Activated effector memory CD4-positive, alpha-beta T cell treated with anti-CD3 and anti-CD28 coated beads, Interleukin-2, amount 50 U/mL, for 16 hours (primary cell): ENCODE results near the gene STAT5A.
"Not testable (repeated sequence)": the region's sequence is repeated elsewhere in the genome, so short reads cannot be mapped to it uniquely, and the experiment has no call there.

Experiments
- DNase-seq: peaks from one replicate; pipeline ENCODE4 v3.0.0-alpha.2; 2020

Gene STAT5A

DNA sequence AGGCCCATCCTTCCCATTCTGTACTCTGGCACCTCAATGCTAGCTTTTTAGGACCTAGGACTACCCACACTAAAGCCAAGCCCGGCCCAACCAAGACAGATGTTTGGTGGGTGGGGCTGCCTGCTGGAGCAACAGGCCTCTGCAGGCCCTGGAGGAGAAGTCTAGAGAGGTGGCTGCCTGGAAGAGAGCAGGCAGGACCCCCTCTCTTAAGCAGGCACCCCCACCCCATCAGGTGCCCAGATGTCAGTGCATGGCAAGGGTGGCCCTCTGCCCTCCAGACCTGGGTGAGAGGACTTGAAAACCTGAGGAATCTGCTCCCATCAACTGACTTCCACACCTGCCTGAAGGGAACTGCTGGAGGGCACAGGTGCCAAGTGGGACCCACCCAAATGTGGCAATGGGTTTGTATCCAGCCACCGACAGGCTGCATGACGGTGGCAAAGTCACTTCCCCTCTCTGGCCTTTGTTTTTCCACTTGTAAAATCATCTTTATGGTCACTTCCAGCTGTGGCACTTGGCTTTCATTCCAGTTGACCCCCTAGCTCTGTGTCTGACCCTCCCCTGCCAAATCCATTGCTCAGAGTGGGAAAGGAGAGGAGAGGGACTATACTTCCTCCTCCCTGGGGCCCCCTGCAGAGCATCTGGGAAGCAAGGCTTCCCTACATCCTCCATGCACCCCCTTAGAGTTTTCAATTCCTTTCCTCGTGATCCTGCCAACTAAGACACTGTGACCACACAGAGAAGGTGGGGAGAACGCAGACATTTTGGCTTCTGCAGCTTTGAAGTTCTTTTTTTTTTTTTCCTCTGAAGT lies 1.7 kb upstream of the STAT5A start:
- peak; percentile 62 for DNase-seq

DNA sequence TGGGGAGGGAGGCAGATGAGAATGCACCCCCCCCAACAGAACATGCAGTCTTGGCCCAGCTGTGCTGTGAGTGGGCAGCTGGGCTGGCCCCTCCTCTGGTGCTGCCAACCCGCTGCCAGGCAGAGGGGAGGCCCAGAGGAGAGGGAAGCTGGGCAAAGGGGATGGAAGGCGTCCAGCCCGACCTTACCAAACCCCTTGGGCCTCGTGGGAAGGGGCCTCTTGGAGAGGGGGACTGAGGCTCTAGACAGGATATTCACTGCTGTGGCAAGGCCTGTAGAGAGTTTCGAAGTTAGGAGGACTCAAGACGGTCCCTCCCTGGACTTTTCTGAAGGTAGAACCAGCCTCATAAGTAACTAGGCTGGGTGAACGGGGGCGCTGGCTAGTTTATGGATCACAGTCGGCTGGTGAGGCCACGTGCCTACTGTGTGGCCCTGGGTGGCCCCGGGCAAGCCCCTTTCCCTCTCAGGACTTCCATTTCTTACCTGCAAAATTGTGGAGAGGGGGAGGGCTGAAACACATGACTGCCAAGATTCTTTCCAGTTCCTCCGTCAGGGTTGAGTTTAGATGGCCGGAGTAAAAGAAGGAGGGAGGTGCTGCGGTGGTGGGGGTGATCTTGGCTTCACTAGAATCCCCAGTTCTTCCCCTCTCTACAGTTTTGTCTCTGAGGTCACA lies 857 bp upstream of the STAT5A start:
- DNase-seq = peak; percentile 80

DNA sequence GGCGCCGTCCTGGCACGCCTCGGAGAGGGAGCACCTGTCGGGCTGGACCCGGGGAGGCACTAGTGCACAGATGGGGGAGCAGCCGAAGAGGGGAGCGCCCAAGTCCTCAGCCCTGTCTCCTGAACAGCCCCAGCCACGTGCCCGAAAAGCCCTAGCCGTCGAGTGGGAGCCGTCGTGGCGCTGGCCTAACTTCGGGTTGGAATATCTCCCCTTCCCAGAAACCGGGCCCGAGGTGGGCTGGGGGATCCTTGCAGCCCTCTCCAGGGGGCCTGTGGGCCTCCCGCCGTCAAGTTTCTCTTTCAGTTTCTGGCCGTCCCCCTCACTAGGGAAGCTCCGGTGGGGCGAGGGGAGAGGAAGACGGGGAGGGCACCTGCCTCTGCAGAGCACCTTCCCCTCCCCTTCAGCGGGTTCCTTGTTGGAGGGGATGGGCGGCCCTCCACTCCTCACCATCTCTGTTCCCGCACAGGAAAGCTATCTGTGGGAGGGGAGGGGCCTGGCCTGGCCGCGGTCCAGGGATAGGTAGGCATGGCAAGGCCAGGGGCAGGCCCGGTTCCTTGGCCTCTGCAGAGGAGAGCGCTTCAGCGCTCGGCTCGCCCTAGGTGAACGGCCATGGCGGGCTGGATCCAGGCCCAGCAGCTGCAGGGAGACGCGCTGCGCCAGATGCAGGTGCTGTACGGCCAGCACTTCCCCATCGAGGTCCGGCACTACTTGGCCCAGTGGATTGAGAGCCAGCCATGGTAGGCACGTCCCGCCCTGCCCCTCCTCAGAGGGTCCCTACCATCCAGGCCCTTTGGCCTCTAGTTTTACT lies 709 bp downstream of the STAT5A start:
- DNase-seq = peak; percentile 86

DNA sequence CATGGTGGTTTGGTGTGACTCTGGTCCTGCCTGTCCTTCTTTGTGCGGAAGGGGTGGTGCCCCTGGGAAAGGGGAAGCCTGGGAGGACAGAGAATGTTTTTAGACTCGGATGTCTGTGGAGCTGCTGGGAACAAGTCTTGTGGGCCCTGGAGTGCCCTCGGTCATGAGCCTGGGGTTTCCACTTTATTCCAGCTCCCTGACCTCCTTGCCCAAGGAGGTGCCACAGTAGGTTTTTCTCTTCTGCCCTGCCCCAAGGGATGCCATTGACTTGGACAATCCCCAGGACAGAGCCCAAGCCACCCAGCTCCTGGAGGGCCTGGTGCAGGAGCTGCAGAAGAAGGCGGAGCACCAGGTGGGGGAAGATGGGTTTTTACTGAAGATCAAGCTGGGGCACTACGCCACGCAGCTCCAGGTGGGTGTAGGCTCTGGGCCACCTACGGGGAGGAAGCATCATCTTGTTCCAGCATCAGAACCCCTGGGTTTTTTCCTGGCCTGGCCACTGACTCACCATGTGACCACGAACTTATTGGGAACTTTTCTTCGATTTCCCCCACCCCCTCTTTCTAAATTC lies 1.4 kb downstream of the STAT5A start:
- DNase-seq = peak; percentile 88

DNA sequence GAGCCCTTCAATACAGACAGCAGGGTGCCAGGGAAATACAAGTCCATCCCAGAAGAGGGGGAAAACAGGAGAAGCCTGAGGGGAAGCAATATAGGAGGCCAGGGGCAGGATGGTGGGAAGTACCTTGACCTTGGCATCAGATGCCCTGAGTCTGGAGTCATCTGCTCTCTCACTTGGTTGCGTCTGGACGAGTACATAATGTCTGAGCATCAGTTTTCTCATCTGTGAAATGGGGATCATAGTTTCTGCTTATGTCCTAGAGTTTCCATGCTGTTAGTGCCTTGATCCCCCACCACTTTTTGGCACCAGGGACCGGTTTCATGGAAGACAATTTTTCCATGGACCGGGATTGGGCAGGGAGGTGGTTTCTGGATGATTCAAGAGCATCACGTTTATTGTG lies 2.3 kb downstream of the STAT5A start:
- DNase-seq = peak; percentile 38

DNA sequence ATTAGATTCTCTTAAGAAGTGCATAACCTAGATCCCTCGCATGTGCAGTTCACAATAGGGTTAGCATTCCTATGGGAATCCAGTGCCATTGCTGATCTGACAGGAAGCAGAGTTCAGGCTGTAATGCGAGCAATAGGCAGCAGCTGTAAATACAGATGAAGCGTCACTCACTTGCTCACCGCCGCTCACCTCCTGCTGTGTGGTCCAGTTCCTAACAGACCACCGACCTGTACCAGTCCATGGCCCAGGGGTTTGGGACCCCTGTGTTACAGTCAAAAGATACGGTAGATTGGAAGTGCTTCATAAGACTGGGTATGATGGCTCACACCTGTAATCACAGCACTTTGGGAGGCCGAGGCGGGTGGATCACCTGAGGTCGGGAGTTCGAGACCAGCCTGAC lies 2.8 kb downstream of the STAT5A start:
- no peak for DNase-seq

DNA sequence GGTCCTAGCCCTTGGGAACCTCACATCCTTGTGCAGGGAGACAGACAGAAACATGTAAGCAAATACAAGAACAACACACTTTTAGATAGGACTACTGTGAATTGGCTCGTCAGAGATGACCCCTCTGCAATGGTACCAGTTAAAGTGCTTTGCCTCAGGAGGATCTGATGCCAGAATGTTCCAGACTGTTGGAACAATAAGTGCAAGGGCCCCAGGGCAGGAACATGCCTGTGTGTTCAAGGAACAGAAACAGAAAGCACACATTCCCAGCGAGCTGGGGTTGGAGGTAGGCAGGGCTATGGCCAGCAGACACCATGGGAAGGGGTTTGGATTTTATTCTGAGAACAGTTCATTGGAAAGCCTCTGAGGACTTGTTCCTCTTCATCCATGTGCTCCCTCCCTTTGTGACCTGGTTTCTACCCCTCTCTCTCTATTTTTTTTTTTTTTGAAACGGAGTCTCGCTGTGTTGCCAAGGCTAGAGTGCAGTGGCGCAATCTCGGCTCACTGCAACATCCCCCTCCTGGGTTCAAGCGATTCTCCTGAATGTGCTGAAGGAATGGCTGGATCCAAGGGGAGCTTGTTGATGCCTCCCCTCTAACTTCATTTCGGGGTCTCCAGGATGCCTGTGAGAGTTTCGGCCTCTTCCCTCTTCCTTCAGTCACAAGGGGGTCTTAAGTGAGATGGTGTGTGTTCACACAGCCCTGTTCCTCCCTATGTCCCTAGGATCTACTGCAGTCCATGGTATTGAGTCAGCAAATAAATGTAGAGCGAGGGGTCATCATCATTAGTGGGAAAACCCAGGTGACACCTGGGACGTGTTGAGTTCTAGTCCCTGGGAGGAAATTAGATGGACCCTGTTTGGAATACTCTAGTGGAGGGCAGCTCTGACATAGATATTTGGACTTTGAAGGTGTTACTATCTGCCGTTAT lies 6.4 kb downstream of the STAT5A start:
- no peak for DNase-seq

DNA sequence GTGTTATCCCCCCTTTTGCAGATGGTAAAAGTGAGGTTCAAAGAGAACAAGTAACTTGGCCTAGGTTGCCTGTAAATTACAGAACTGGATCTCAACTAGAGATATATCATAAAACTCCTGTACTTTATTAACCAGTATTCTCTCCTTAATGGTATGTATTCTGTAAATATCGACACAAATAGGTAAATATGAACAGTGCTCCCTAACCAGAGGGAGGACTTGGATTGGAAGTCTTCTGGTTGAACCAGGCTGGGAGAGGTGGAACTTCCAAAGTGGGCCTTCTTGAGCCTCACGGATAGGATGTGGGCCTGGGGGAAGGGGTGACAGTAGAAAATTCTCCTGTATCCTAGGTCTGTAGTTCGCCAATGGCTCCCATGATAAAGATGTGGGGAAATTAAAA lies 7.7 kb downstream of the STAT5A start:
- no peak for DNase-seq

DNA sequence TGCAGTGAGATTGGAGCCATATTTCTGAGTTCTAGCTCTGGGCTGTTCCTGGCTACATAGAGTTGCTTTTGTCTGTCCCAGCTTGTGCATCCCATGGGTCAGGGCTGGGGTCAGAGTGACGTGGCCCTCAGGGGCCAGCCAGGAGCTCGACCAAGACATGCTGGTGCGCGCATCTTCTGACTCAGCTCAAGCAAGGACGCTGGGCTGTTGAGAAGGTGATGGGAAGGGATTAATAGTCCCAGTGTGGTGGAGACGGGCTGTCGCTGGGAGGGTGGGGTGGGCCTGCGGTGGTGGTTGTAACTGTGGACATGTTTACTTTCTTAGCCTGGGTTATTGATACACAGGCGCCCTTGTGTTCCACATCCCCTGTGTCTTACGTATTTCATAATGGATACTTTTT lies 9.5 kb downstream of the STAT5A start:
- not testable (repeated sequence) for DNase-seq

DNA sequence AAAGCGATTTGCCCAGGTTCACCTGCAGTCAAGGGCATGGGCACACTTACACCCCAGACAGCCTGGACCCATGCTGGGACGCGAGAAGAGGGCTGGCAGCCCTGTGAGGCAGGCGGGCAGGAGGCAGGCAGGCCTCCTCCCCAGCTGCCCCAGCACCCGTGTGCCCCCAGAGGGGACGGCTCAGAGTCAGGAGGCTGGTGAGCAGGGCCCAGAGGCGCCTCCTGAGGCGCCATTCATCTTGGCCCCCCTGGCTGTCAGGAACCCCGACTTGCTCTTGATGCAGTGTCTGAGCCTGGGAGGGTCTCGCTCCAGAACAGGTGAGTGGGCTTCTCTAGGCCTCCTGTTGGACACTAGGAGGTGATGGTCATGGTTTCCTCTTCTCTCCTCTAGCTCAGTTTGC lies 11.1 kb downstream of the STAT5A start:
- DNase-seq = not testable (repeated sequence)

DNA sequence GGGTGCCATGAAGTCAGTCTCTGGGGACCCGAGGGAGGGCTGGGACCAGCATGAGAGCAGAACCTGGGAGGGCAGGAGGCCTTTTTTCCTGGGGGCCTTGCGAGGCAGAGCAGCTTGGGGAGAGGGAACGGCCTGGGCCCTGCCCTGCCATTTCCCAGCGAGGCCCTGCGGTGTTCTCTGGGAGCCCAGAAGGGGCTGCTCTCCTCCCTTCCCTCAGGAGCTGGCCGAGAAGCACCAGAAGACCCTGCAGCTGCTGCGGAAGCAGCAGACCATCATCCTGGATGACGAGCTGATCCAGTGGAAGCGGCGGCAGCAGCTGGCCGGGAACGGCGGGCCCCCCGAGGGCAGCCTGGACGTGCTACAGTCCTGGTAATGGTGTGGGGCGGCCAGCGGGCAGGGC lies 11.6 kb downstream of the STAT5A start:
- DNase-seq = not testable (repeated sequence)

DNA sequence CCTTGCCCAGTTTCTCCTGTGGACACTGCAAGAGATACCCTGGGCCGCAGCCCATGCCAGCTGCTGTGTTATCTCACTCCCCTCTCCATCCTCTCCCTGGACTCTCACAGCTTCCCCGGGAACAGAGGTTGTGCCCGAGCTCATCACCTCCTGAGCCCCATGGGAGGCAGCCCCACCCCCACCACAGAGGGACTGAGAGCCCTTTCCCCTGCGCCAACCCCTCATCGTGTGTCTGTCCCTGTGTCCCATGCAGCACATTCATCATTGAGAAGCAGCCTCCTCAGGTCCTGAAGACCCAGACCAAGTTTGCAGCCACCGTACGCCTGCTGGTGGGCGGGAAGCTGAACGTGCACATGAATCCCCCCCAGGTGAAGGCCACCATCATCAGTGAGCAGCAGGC lies 12.7 kb downstream of the STAT5A start:
- no peak for DNase-seq

DNA sequence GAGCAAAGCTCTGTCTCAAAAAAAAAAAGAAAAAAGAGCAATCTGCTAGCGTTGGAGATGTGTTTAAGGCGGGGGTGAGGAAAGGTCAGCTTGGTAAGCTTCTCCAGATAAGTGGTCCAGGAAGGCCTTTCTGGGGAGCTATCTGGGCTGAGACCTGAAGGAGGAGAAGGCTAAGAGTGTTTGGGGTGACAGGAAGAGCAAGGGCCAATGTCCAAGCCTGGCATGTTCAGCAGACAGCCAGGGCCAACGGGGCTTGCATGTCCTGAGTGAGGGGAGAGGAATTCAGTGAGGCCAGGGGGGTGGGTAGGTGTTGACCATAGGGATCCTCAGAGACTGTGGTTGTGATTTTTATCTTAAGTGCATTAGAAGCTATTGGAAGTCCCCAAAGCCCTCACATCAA lies 15.4 kb downstream of the STAT5A start:
- no peak for DNase-seq

DNA sequence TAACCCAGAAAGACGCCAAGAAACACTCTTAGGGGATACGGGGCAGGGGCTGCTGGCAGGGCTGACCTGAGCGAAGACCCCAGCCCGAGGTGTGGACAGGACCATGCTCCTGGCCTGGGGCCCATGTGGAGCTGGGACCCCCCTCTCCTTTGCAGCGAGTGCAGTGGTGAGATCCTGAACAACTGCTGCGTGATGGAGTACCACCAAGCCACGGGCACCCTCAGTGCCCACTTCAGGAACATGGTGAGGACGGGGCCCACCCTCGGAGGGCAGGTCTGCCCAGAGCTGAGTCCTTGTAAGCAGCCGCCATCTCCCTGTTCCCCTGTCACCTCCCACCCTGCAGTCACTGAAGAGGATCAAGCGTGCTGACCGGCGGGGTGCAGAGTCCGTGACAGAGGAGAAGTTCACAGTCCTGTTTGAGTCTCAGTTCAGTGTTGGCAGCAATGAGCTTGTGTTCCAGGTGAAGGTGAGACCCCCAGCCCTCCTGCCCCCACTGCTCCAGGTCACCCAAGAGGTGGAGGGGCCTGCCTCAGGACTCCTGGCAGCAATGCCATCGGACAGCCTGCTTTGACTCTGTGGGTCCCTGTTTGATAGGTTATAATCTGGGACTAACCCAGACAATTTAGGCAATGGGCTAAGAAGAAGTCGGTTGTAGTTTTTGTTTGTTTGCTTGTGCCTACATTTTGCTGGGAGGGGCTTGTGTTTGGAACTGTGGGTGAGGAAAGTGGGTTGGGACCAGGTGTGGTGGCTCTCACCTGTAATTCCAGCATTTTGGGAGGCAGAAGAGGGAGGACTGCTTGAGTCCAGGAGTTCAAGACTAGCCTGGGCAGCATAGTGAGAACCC lies 16.1 kb downstream of the STAT5A start:
- DNase-seq = no peak

DNA sequence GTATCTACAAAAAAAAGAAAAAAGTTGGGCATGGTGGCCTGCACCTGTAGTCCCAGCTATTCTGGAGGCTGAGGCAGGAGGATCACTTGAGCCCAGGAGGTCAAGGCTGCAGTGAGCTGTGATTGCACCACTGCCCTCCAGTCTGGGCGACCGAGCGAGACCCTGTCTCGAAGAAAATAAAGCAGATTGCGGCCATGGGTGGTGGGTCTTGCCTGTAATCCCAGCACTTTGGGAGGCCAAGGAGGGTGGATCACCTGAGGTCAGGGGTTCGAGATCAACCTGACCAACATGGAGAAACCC lies 16.7 kb downstream of the STAT5A start:
- not testable (repeated sequence) for DNase-seq

DNA sequence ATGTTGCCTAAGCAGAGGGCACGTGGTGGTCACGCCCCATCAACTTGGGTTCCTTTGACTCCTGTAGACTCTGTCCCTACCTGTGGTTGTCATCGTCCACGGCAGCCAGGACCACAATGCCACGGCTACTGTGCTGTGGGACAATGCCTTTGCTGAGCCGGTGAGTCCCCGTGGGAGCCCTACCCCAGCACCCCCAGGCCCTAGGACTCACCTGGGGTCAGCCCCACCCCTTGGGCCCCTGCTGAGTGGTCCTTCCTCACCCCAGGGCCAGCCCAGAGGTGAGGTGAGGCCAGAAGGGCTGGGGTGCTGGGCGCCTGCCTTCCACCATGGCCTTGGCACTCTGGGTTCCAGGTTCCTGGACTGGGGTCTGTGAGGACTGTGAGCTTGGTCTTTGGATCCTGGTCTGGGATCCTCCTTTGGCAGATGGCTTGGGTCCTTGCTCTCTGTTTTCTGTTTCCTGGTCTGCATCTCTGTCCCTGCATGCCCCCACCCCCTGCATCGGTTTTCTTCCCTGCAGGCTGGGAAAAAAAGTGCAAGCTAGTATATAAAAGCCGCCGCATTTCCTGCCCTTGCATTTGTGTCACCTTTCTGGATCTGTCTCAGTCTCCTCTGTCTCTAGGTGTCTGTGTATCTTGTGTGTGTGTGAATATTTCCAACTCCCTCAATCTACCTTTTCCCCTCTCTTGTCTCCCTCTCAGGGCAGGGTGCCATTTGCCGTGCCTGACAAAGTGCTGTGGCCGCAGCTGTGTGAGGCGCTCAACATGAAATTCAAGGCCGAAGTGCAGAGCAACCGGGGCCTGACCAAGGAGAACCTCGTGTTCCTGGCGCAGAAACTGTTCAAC lies 17.5 kb downstream of the STAT5A start:
- no peak for DNase-seq

DNA sequence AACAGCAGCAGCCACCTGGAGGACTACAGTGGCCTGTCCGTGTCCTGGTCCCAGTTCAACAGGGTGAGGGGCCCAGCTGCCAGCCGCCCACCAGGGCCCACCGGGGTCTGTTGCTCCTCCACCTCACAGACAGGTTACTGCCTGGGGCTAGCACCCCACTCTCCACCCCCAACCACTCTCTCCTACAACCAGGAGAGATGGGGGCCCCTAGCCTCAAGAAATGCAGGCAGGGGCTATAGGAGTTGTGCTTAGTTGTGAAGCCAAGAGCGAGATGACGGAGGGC lies 18.0 kb downstream of the STAT5A start:
- no peak for DNase-seq

DNA sequence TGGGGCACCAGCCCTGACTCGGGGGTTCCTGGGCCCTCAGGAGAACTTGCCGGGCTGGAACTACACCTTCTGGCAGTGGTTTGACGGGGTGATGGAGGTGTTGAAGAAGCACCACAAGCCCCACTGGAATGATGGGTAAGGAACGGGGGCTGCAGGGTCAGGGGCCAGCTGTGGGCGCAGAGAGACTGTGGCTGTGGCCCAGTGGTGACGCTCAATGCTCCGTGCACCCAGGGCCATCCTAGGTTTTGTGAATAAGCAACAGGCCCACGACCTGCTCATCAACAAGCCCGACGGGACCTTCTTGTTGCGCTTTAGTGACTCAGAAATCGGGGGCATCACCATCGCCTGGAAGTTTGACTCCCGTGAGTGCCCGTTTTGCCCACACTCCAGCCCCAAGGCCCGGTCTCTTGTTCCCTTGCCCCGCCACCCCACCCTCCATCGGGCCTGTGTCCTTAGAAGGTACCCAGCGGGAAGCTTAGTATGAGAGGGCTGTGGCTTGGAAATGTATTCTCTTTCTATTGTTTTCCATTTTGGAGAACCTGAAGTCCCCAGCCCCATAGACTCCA lies 19.1 kb downstream of the STAT5A start:
- DNase-seq = no peak

DNA sequence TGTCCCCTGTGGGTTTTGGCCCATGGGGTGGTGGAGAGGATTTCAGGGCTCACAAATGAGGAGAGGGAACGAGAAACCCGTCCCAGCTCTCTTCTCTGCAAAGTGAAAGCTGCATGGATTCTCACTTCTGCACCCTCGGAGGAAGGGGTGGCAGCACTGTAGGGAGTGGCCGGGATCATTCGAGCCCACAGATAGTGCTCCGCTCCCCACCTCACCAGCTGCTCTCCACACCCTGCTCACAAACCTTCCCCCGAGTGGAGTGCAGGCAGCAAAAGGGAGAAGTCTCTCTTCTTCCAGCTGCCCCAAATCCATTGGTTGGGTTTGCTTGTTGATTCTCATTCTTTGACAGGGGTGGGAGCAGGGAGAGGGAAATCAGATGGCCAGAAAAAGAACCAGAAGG lies 20.1 kb downstream of the STAT5A start:
- DNase-seq = no peak

DNA sequence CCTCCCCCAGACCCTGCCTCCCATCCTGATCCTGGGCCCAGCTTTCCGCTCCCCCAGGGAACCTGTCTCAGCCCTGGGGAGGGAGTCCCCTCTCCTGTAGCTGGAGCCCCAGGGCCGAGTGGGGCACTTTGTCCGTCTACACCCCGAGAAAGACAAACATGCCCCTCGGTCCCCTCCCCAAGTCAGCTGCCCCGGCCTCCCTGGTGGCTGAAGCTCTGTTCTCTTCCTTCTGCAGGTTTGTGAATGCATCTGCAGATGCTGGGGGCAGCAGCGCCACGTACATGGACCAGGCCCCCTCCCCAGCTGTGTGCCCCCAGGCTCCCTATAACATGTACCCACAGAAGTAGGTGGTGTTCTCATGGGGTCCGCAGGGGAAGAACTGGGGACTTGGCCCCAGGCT lies 20.8 kb downstream of the STAT5A start:
- DNase-seq = no peak
